Activated T-cell treated with anti-CD3 and anti-CD28 coated beads, Interleukin-2, amount 50 U/mL, for 48 hours (primary cell): ENCODE results near the gene KIRREL3.

Source experiments
- DNase-seq, 2 experiments: peaks; one replicate each; pipeline ENCODE4 v3.0.0-alpha.2; 2020

KIRREL3 gene

DNA sequence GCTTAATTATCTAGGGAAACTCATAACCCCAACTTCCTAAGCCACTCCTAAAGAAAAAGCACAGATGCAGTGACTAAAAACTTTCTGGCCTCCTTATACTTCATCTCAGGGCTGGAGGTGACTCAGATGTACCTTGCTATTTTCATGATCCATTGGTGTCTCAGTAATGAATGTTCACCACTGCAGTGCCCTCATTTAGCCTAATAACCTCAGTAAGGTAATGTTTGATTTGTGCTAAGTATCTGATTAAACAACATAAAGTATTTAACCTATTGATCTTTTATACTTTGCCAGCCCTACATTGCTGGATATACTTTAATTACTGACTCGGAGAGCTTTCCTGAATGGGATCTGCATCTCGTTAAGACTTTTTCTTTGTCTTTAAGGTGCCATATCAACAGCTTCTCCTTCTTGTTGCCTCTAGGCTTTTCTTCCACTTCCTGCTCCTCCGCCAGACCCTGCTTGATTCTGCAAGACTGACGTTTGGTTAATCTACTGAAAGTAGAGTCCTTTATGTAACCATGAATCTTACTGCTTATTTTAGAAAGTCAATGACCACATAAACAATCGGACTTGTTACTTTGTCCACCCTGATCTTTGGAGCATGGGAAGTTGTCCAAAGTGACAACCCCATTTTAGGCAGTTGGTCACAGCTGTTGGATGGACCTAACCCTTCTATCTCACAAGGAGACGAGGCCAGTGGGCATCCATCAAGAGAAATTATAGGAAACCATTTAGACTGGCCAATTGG lies 342.1 kb downstream of the KIRREL3 start:
- DNase-seq: no peak

DNA sequence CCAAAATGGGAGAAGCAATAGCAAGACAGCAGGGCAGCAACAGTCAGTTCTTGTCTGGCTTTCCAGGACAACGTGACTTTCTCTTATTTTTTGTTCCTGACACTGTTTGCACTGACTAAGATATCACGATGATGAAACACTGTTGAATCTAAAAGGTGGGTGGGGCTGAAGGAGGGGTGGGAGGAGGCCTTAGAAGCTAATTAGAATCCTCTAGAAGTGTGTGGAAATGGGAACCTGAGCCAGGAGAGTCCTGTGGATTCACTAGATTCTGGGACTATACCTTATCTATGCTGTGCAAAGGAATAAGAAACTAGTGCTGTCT lies 344.8 kb downstream of the KIRREL3 start:
- no peak for DNase-seq

DNA sequence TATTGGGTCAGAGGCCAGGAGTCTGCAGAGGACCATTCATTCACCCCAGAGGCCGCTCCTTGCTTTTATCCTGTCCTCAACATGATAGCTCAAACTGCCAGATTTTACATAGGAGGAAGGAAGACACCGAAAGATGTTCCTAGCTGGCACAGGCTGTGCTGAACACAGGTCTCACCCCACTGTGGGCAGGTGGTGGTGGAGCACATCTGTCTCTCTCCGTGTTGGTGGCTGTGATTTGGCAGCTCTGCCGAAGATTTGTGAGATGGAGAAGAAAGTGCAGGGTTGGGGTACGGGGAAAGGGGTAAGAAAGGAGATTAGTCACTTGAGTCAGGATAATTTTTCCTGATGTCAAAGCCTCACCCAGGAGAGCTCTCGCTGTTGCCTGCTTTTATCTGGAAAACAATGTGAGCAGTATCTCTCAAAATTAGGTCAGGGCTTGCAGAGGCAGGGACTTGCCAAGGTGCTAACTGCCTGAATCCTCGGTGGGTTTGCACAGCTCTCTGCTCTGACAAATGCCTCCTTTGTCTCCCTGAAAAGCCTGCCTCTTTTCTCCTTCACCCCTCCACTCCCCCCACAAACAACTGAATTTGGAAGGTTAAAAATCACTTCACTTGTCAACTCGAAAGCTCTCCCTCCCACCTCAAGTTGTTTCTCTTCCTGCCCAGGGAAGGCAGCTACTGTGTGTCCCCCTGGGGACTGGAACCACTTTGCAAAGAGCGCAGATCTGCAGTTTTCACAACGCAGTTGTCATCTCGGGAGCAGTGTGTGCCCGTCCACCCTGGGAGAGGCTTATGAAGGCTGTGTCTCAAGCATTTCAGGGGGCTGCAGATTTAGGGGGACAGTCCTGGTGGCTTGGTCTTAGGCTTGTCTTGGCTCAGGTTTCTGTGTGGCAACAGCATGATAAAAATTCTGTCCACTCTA lies 345.4 kb downstream of the KIRREL3 start:
- DNase-seq: no peak

DNA sequence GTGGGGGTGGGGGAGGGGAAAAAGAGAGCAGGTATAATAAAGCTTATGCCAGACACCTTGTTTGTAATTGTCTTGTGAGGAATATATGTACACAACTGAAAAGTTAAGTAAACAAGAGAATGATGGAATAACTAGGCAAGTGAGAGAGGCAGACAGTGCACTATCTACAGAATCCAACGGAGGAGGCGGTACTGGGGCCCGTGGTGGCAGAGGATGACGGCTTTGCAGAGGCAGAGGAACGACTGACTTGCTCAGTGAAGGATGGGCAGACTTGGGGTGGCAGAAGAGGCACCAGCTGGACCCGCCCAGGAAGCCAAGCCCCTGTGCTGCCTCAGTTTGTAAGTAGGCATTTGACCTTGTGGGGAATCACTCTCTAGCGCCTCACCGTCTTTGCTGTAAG lies 347.5 kb downstream of the KIRREL3 start:
- DNase-seq: no peak

DNA sequence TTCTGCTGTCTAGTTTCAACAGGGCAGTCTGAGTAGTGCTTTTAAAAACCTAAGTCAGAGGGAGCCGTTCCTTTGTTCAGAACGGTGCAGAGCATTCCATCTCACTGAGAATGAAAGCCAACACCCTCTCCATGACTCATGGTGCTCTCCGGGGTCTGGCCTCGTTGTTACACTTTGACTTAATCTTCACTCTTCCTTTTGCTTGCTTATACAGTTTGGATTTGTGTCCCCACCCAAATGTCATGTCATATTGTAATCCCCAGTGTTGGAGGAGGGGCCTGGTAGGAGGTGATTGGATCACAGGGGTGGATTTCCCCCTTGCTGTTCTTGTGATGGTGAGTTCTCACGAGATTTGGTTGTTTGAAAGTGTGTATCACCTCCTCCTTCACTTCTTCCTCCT lies 352.8 kb downstream of the KIRREL3 start:
- DNase-seq: no peak

DNA sequence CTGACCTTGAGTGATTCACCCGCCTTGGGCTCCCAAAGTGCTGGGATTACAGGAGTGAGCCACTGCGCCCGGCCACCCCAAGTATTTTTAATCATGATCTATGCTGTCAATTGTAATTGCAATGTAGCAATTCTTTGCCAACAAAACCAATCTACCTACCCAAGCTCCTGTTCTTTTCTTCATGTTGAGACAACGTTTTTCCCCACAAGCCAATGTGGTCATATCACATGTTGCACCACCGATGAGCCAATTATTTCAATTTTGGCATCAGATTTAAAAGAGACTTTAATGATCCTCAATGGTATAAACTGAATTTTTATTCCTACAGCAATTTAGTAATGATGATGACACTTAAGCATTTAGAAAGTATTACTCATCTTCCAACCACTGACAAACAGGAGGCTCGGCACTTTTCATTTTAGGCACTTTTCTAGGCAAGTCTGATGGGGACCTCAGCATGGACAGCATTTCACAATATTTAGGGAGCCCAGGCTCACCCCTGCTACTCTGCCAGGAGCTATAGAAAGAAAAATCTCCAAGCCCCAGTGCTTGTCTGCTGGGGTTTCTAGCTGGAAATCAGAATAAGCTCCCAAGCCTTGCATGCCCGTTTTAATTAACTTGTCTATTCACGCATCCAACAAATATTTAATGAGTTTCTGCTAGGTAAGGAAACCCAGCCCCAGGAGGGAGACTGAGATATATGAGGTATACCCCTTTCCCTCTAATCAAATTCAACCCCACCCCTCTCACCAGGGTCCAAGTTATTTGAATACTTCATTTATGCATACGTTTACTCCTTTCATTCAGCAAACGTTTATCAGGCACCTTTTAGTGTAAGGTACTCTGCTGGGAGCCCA lies 353.6 kb downstream of the KIRREL3 start:
- DNase-seq: no peak

DNA sequence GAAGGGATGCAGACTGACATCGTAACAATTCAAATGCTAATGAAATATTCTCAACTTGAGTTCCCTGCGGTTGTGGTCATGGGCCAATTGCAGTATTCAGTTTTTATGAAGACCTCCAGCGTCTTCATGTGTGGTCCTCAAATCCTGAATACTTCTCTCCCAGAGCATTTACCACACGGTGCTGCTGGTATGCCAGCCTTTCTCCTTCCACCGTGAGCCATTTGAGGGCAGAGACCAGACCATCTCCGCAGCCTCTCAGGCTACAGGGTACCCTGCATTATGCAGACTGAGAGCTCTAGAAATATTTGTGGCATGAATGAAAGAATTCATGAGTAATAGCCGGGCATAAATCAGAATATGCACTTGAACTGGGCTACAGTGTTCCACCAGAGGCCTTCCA lies 355.4 kb downstream of the KIRREL3 start:
- no peak for DNase-seq

DNA sequence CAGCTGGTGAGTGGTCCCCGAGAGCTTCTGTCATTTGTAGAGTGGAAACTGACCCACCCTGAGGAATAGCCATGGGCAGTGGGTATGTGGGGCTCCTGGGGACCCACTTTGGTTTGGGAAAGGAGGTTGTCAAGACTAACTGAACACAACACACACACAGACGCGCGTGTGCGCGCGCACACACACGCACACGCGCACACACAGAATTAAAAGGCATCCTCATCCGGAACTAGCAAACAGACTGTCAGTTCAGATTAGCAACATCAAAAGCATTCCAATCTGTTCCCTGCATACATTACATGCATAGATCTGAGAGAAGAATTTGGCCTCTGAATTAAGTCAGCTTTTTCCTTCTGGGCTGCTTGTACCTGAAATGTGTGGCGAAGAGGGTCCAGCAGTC lies 360.4 kb downstream of the KIRREL3 start:
- DNase-seq: no peak

DNA sequence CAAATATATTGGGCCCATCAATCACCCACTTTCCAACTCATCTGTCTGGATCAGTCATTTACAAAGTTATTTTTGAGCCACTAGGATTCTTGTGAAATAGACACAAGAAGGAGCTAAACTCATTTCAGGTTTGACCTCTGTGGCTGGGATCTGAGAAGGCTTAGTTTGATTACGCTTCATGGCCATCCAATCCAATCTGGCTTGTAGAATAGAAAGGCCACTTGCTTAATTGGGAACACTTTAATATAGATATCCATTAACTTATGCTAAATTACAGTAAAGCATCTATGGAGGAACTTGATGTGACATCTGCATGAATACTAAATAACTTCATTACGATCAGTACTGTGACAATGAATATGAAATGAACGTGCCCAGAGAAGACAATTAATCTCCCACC lies 360.9 kb downstream of the KIRREL3 start:
- no peak for DNase-seq

DNA sequence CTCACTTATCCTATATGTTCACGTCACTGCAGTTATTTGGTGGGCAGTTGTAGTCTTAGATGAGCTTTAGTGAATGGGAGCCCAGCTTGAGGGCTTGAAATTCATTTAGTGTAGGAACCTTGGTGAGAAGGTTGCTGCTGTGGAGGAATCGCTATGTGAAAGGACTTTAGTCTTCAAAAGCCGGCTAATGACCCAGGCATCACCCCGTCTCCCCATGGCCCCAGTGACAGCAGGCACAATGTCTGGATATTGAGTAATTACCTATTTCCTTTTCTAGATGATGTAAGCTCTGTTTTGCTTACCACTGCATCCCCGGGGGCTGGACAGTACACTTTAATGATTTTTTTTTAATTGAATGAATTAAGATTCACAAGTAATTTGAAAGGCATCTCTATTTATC lies 361.9 kb downstream of the KIRREL3 start:
- no peak for DNase-seq

DNA sequence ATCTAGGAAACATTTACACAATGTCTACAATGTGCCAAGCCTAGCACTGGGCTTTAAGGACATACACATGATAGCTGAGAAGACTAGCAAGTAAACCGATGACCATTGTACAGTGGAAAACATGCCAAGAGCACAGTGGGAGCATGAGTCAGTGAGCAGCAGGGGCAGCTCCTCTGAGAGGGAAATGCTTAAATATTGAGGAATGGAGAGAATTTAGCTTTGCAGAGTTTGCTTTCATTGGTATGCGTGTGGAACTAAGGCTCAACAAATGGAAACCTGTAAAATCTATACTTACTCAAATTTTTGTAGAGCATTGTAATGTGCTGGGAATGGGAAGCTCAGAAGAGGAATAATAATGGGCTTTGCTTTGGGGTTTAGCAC lies 362.8 kb downstream of the KIRREL3 start:
- no peak for DNase-seq

DNA sequence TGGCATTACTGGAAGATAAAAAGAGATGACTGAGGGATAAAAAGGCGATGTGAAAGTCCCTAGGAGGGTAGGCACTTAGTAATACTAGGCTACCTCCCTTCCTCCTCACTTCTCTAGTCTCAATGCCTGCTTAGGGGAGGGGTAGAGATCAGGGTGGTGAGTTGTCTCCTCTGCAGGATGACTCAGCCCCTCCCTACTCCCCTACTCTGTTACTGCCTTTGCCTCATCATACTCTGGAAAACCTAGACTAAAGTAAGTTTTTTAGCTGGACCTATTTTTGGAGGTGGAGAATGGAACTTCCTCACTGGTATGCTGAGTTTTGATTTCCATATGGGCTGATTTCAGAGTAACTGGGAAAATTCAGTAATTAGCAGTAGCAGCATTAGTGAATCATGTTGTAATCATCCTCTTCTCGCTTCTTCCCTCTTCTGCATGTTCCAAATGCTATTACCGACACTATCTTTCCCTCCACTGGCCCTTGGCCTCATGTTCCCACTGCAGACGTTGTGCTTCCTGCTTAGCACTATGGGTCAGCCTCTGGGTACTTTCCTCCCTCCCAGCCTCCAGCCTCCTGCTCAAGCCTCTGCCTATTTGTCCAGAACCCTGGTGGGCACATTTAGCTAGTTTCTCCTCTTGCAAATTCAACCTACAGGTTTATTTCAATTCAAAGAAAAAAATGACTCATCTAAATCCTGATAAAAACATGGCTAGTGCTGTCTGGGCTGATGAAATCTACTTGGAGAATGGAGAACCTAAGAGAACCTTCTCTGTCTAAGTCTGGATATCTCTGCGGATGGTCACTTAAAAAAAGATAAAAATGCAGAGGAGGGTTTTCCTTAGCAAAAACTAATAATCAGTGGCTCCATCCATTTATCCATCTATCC lies 363.4 kb downstream of the KIRREL3 start:
- no peak for DNase-seq

DNA sequence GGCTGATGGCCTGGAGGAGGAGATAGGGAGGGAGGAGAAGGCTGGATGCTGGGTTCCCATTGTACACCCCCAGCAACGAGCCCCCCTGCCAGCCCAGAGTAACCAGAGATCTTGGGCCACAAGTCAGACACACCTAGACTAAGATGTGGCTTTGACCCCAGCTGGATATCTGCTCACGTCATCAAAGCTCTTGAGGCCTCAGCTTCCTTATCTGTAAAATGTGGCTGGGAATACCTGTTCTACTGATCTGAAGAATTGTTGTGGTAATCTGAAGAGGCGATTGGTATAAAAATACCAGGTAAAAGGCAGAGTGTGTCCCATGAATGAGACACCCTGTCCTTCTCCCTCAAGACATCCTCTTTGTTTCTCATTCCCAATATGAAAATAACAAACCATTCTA lies 365.1 kb downstream of the KIRREL3 start:
- no peak for DNase-seq

DNA sequence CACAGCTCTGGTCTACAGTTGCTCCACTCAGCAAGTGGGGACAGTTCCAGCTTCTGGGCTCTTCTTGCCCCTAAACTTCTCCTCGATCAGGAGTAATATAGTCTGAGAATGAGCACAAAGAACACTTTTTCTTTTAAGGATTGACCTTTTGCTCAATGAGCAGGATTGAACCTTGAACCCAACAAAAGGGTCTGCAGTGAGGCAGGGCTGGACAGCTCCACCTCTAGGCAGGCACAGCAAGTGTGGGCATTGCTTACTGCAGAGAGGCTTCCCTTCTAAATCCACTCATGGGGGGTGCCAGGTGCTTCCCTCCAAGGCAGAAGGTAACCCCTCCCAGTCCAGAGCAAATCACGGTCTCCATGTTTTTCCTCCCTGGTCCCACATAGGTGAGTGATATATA lies 365.6 kb downstream of the KIRREL3 start:
- DNase-seq: no peak

DNA sequence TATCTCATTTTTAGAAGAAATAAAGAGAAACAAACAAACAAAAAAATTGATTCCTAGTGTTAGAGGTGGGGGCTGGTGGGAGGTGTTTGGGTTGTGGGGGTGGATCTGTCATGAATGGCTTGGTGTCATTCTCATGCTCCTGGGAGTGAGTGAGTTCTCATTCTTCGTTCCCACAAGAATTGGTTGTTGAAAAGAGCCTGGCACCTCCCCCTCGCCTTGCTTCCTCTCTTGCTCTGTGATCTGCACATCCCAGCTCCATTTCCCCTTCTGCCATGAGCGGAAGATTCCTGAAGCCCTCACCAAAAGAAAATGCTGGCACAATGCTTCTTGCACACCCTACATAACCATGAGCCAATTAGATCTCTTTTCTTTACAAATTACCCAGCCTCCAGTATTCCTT lies 367.2 kb downstream of the KIRREL3 start:
- no peak for DNase-seq

DNA sequence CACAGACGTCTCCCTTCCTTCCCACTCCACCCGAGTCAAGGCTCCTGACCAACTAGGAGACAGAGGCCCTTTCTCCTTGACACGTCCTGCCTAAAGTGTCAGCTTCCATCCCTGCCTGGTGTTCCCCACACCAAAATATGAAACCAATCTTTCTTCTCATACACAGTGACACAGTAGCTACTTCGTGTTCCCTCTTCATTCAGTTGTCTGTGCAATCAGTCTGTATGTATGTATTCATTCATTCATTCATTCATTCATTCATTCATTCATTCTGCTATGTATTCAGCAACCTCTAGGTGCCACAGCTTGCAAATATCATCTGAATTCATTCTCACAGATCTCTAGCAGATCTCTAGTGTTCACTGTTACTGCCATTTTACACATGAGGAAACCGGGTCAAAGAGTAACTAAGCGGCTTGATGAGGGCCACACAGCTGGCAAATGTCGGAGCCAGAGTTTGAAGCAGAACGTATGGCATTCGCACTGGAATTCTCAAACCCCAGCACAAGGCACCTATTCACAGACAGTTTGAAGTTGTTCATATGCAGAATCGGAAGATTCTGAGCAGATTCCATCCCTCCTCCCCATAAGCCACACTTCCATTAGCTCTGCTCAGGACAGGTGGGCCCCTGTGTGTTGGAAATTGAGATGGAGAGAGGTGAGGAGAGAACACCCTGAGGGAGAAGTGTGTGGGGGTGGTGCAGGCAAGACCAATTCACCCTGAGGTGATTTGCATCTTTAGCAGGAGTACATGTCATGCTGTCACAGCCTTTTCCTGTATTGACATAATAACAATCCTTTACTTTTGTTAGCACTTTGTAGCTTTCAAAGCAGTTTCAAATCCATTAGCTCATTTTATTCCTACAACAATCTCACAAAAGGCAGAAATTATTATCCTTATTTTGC lies 369.4 kb downstream of the KIRREL3 start:
- no peak for DNase-seq

DNA sequence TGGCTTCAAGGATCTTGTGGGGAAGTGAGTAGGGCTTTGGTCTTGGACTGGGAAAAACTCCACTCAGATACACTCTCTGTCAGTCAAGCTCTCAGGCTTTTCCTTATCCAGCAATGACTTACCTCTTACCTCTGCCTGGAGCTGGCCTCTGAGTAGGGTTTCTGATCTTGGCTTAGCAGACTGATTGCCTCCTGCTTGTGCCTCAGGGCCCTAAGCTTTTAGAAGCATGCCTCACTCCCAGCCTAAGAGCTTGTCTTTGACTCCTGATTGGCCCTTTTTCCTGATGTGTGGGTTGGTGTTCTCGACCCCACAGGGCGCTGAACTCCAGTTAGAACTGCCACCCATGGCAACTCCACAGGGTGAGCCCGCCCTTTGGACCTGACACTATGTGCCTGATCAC lies 370.1 kb downstream of the KIRREL3 start:
- DNase-seq: no peak

DNA sequence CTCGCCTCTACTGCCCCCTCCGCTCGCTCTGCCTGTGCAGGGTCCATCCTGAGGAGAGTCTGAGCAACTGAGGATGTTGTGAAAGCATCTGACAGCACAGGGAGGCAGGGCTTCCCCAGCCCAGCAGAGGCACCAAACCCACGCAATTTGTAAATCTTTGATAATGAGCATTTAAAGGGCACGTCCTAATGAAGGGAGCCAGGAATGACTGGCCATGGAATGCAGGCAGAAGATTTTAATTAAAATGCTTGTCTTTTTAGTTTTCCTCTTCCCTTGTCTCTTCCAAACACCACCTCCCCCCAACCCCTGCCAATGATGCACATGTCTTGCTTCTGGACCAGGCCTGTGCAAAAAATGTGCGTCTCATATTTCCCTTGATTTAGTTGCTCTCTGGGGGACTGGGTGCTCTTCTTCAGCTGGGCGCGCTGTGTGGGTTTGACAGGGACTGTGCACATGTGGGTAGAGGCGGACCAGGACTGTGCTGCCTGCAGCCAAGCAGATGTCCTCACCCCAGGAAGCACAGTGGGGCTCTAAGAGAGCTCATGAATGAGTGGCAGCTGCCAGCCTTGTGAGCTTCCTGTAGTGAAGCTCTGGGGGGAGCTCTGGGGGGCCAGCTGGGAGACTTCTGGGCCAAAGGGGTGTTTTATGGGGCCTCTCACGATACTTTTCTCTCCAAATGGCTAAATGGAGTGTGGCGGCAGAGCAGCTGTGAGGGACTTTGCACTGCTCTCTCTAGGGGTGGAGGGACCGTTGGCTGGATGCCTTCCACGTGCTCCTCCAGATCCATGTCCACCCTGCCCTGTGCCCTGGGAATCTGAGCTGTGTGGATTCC lies 371.6 kb downstream of the KIRREL3 start:
- no peak for DNase-seq

DNA sequence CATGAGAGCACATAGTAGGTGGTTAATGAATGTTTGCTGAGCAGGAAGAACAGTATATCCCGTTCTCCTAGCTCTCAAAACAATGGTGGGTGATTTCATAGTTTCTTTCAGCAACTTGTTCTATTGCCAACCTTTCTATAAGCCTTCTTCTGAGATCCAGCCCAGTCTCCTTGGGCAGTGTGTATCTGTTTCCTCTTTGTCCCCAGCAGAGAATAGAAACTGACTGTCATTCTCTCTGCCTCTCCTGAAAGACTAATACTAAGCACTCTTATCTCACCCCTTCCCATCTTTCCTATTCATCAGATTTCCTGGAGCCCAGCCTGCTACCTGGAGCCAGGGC lies 372.1 kb downstream of the KIRREL3 start:
- DNase-seq: no peak

DNA sequence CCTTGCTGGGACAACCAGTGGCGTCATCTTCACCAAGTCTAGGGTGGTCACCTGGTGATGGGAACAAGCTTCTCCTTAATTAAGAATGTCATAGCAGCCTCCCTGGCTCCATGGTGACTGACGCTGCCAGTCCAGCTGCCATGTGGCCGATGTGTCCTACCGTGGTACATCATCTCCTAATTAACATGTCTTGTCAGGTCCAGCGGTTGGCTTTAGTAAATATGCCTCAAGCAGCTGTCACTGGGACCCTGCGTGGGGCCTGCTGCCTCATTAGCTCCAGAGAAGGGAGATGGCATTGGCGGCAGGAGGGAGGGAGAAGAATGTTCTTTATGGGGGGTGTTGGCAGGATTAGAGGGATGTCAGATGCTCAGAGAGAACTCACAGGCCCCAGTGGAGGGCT lies 373.1 kb downstream of the KIRREL3 start:
- no peak for DNase-seq

DNA sequence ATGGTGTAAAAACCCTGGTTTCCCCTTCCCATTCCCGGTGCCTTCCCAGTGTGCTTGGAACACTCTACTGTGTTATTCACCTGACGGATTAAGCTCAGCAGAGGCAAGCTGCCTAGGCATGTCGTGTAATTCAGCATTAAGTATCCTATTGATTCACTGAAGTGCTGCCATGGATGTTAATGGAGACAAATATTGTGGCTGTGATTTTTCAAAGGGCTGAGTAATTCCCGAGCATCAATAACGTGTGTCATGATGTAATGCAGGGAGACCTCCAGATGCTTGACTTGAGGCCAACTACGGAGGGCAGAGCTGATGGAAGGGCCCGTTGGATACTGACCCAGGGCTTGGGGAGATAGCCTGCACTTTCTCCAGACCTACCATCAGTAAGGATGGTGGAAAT lies 376.1 kb downstream of the KIRREL3 start:
- no peak for DNase-seq
